SK-N-SH (cell line): ENCODE data around the gene KRT85.

ENCODE experiments used
- EP300 ChIP-seq, 2 experiments: IDR thresholded peaks; 2 replicates each; pipeline versions ENCODE4 v1.4.0 to v1.6.1; 2012; ENCODE audit warnings: borderline replicate concordance in 1 of 2, low read depth in 1 of 2, low read length in 1 of 2
- MEF2A ChIP-seq: IDR thresholded peaks from 2 replicates; pipeline ENCODE4 v1.4.0; 2012; ENCODE audit warnings: low read depth, borderline replicate concordance
- TAF1 ChIP-seq: IDR thresholded peaks from 2 replicates; pipeline ENCODE4 v1.6.1; 2012; ENCODE audit warnings: low read depth, mild to moderate bottlenecking, low read length, moderate library complexity, borderline replicate concordance
- TEAD4 ChIP-seq: IDR thresholded peaks from 2 replicates; pipeline ENCODE4 v1.4.0; 2012; ENCODE audit warnings: mild to moderate bottlenecking, borderline replicate concordance; ENCODE audit not compliant: insufficient read depth
- YY1 ChIP-seq: IDR thresholded peaks from 2 replicates; pipeline ENCODE4 v1.4.0; 2012; ENCODE audit warnings: low read depth, mild to moderate bottlenecking
- TF ChIP-seq, protein P1 (sequence below): fragments of 200-600 bp; sonication (generic); IDR thresholded peaks from 2 replicates; pipeline ENCODE4 v1.6.1; 2017; ENCODE audit warnings: antibody characterized with exemption, mild to moderate bottlenecking, moderate library complexity
- TF ChIP-seq, protein P2 (sequence below): IDR thresholded peaks from 2 replicates; pipeline ENCODE4 v1.6.1; 2012; ENCODE audit warnings: mild to moderate bottlenecking, low read depth, low read length, moderate library complexity
- TF ChIP-seq, protein P3 (sequence below): fragments of 150-350 bp; IDR thresholded peaks from 2 replicates; pipeline ENCODE4 v1.6.1; 2017; ENCODE audit warnings: antibody characterized with exemption, low read length, low read depth, borderline replicate concordance

DNA sequence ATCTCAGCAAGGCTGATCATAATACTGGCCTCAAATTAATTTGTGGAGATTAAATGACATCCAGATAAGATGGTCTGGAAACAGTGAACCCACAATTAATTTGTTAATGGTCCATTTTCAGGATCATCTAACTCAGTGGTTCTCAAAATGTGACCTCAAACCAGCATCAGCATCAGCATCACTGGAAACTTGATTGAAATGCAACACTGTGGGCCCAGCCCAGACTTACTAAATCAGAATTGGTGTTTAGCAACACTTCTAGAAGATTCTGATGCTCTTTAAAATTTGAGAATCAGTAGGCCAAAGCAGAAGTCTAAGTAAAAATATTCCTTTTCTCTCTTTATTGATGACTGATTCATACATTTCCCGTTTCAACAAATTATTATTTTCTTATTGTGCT lies 49.5 kb upstream of the KRT85 start:
- TF ChIP-seq, protein P1, sequence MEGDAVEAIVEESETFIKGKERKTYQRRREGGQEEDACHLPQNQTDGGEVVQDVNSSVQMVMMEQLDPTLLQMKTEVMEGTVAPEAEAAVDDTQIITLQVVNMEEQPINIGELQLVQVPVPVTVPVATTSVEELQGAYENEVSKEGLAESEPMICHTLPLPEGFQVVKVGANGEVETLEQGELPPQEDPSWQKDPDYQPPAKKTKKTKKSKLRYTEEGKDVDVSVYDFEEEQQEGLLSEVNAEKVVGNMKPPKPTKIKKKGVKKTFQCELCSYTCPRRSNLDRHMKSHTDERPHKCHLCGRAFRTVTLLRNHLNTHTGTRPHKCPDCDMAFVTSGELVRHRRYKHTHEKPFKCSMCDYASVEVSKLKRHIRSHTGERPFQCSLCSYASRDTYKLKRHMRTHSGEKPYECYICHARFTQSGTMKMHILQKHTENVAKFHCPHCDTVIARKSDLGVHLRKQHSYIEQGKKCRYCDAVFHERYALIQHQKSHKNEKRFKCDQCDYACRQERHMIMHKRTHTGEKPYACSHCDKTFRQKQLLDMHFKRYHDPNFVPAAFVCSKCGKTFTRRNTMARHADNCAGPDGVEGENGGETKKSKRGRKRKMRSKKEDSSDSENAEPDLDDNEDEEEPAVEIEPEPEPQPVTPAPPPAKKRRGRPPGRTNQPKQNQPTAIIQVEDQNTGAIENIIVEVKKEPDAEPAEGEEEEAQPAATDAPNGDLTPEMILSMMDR = no peak
- TF ChIP-seq TAF1 (no peak), MEF2A (no peak), TEAD4 (no peak), YY1 (no peak), EP300 (IDR thresholded peaks at IDR 0.05; ENCODE audit: borderline replicate concordance in 1 of 2, low read depth in 1 of 2, low read length in 1 of 2) (no peak)
- TF ChIP-seq, protein P2, sequence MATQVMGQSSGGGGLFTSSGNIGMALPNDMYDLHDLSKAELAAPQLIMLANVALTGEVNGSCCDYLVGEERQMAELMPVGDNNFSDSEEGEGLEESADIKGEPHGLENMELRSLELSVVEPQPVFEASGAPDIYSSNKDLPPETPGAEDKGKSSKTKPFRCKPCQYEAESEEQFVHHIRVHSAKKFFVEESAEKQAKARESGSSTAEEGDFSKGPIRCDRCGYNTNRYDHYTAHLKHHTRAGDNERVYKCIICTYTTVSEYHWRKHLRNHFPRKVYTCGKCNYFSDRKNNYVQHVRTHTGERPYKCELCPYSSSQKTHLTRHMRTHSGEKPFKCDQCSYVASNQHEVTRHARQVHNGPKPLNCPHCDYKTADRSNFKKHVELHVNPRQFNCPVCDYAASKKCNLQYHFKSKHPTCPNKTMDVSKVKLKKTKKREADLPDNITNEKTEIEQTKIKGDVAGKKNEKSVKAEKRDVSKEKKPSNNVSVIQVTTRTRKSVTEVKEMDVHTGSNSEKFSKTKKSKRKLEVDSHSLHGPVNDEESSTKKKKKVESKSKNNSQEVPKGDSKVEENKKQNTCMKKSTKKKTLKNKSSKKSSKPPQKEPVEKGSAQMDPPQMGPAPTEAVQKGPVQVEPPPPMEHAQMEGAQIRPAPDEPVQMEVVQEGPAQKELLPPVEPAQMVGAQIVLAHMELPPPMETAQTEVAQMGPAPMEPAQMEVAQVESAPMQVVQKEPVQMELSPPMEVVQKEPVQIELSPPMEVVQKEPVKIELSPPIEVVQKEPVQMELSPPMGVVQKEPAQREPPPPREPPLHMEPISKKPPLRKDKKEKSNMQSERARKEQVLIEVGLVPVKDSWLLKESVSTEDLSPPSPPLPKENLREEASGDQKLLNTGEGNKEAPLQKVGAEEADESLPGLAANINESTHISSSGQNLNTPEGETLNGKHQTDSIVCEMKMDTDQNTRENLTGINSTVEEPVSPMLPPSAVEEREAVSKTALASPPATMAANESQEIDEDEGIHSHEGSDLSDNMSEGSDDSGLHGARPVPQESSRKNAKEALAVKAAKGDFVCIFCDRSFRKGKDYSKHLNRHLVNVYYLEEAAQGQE = no peak
- TF ChIP-seq, protein P3, sequence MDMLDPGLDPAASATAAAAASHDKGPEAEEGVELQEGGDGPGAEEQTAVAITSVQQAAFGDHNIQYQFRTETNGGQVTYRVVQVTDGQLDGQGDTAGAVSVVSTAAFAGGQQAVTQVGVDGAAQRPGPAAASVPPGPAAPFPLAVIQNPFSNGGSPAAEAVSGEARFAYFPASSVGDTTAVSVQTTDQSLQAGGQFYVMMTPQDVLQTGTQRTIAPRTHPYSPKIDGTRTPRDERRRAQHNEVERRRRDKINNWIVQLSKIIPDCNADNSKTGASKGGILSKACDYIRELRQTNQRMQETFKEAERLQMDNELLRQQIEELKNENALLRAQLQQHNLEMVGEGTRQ = no peak
